ENCODE data around the gene DLD.
"Not testable (repeated sequence)": the region's sequence is repeated elsewhere in the genome, so short reads cannot be mapped to it uniquely, and the experiment has no call there.

Gene DLD

DNA sequence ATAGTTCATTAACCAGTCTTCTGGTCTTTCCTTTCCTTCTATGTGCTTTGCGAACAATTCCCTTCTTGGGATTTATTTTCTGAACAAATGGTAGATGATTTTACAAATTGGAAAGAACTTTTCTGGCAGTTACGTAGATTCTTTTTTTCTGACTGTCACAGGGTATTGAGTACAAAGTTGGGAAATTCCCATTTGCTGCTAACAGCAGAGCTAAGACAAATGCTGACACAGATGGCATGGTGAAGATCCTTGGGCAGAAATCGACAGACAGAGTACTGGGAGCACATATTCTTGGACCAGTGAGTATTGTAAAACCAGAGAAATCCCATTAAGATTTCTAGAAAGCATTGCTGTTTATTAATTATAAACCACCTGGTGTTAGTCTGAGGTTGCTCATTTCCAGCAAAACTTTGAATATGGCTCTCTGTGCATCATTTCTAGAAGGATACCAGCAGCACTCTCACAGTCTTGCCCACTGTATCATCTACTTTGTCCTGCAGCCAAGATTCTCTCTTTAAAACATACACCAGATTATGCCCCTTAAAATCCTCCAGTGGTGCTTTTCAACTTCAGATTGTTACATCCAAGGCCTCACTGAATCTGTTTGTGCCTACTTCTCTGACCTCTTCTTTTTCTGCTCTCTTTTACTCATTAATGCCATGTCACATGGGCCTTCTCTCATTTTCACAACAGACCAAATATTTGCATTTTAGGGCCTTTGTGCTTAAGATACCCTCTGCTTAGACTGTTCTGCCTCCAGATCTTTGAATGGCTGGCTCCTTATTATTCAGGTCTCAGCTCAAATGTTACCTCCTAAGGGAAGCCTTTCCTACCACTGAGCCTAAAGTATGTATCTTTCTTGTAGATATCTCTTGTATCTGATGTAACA is 27.0 kb downstream of the DLD start:
- no peak for DNase-seq

GRCh38 chr7:107918948-107919347 is 28.0 kb downstream of the DLD start:
- no peak for DNase-seq

DNA sequence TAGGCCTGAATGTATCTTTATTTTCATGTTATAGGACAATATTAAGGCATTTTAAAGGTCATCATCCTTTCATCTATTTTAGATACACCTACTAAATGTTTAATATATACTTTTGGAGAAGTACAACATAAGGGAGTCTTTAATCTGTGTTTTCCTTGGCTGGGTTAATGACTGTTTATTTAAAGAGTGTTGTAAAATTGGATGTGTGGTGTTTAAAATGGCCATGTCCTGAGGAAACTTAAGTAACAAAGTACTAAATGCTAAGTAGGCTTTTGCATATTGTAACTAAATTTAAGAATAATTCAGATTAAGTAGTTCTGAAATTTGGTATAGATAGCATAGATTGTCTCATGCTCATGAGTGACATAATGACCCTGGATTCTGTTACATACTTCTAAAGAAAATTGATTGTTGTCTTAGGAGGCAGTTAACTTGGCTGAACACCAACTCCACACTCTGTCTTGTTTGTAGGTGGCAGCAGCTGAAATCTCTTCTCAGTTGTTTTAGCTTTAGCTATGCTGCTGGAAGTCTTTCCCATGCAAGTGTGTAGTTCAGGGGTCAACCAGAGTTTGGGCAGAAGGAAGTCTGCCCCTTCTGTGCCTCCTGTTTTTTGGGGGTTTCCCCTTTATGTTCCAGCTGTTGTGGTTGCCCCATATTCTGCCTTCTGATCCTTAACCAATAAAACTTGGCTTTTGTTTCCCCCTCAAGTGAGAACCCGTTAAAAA is 29.2 kb downstream of the DLD start:
- no peak for DNase-seq

GRCh38 chr7:107921826-107922225 is 30.8 kb downstream of the DLD start:
- DNase-seq: not testable (repeated sequence)

- no peak for DNase-seq
These were observed 31.9 kb downstream of the DLD start for GRCh38 chr7:107922886-107923285.

- no peak for DNase-seq
These were observed 34.0 kb downstream of the DLD start for GRCh38 chr7:107924841-107925504.

- no peak for DNase-seq
These were observed 35.5 kb downstream of the DLD start for GRCh38 chr7:107926481-107926880.

DNA sequence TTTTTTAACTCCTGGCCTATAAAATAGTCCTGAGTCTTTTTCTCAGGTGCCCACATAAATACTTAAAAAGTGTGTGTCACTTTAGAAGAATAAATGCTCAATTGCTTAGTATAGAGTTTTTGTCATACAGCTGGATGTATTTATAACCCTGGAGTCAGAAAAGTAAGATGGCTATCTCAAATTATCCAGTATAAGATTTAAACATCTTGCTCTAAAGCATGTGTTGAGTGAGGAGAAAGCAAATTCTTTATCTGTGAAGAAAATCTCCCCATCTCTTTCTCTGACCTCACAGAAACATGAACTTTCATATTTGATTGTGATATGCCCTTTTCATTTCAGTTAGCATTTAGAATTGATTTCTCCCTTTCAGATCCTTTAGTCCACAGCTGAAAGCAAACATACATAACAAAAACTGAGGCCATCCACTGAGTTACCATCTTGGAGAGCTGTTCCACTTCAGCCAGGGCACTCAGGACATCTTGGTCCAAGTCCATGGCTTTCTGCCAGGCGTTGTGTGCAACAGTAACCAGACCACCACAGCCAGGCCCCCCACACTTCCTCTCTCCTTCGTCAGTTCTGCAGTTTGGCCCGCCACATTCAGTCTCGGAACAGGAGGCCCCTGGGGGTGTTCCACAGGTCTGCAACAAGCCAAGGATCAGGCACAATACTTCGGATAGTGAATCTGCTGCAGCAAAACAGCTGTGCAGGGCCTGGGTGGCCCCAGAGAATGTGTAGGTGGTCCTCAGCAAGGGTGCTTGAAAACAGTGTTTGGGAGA is 40.9 kb downstream of the DLD start:
- no peak for DNase-seq

DNA sequence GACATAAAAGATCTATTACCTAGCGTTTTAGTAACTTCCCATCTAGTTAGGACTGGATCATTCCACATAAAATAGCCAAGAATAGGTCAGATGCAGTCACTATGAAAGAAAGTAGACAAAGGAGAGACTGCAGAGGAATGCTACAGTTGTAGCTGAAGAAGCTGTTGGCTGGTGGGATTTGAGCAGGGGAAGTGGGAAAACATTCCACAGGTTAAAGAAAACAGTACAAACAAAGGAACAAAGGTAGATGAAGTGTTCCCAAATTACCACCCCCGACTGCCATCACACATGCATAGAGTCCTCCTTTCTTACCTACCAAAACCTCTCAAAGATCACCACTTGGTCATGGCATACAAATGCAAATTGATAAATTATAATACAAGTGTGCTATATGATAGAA is 41.8 kb downstream of the DLD start:
- no peak for DNase-seq

GRCh38 chr7:107933386-107934013 is 42.5 kb downstream of the DLD start:
- no peak for DNase-seq

DNA sequence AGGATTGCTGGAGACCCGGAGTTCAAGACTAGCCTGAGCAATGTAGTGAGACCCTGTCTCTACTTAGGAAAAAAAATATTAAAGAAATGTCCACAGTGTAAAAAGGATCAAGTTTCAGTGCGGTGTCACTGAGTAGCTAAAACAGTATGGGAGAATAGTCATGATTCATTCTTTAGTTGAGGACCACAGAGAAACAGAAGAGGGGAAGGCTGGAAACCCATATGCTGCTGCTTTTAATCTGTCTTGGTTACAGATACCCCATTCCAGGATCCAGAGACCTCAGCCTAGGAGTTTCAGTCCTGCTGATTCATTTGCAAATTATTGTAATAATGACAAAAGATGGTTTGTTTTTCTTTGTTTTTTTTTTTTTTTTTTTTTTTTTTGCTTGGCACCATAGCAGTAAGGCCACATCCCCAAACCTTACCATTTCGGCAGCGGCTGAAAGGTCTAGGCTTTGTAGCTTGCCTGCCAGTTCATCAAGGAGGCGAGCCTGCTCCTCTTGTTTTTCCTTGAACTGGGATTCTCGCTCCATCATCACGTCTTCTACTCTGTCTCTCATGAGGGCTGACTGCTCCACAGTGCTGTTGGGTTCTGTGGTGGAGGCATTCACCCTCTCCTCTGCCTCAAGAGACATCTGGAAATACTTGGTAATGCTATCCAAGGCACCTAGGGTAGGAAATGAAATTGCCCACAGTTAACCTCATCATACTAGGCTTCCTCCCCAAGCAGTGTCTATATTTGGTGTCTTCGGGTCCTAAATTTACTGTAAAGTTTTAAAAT is 44.2 kb downstream of the DLD start:
- DNase-seq: no peak

DNA sequence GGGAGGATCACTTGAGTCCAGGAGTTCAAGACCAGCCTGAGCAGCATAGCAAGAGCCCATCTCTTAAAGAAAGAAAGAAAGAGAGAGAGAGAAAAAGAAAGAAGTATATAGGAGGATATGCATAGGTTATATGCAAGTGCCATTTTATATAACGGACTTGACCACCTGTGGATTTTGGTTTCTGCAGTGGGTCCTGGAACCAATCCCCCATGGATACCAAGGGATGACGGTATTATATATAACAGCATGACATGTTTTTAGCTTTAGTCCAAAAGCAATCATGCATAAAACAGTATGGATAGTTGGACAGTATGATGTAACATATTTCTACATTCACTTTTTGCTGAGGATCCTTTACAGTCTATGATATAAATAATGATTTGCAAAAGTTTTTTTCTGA is 45.3 kb downstream of the DLD start:
- DNase-seq: no peak

DNA sequence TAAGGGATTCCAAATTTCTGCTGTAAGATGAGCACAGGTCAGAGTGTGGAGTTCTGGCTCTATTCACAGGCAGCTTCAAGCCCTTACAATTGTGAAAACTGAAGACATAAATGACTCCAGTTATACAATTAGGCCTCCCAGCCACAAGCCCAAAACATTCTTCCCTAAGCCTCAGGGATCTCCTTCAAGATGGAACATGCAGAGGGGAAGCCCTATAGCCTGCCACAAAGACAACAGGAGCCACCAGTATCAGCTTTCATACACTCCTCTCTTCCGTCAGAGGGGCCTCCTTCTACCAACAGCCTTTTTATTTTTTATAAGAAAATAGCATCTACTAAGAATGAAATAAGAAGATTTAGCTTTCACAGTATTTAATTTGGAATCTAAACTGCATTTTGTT is 46.5 kb downstream of the DLD start:
- peak; percentile 43 for DNase-seq

- no peak for DNase-seq
These were observed 47.7 kb downstream of the DLD start for GRCh38 chr7:107938456-107939250.

- DNase-seq: no peak
These were observed 48.8 kb downstream of the DLD start for GRCh38 chr7:107939573-107940489.

DNA sequence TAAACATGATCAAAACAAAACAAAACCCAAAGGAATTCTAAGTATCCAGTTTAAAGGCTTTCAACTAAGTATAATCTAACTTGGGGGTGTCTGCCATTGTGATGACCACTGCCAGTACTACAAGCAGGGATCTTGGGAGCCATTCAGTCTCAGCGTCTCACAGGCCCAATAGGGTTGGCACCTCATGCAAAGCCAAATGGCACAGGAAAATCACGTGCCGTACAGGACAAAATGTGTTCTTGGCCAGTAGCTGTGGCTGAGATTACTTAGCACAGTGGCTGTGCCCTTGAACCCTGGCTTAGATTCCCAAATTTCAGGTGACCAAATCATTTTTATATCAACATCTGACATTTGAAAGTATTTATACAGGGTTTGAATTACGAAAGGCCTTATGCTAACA is 50.0 kb downstream of the DLD start:
- DNase-seq: no peak

- no peak for DNase-seq
These were observed 52.0 kb downstream of the DLD start for GRCh38 chr7:107943018-107943417.

- no peak for DNase-seq
These were observed 53.6 kb downstream of the DLD start for GRCh38 chr7:107944411-107945169.

DNA sequence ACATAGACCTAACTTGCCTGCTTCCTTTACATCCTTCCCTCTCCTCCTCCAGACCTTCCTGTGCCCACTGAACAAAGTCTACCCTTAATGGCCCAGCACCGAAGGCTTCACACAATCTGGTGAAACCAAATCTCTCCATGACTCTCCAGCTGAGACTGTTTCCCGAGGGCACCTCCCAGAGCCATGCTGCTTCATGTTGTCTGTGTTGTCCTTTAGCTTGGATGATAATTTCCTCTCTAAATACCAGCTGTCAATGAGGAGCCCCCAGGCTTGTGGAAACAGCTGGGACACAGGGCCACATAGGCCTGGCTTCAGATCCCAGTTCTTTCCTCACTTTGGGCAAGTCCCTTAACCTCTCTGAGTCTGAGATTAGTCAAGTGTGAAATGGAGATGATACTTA is 54.3 kb downstream of the DLD start:
- DNase-seq: no peak
